GM19468 (cell line): ENCODE data around the gene RPL39L.

ENCODE experiments used
- ATAC-seq: cut with Tn5 transposase; IDR thresholded peaks from one replicate; pipeline ENCODE4 v1.9.1; 2021; ENCODE audit warnings: mild to moderate bottlenecking, moderate library complexity, moderate number of reproducible peaks; ENCODE audit not compliant: unreplicated experiment; ENCODE audit errors: extremely low read depth

Gene RPL39L

GRCh38 chr3:187072102-187072501, 67.2 kb downstream of the RPL39L start:
- no peak for ATAC-seq
